Activated CD4-positive, alpha-beta T cell treated with anti-CD3 and anti-CD28 coated beads for 24 hours (primary cell): ENCODE data around the gene KREMEN2.

Experiments used
- DNase-seq, 2 donors: peaks; one replicate each; pipeline ENCODE4 v3.0.0-alpha.2; 2020; ENCODE audit warnings: low read depth in 2 of 2

The KREMEN2 gene

DNA sequence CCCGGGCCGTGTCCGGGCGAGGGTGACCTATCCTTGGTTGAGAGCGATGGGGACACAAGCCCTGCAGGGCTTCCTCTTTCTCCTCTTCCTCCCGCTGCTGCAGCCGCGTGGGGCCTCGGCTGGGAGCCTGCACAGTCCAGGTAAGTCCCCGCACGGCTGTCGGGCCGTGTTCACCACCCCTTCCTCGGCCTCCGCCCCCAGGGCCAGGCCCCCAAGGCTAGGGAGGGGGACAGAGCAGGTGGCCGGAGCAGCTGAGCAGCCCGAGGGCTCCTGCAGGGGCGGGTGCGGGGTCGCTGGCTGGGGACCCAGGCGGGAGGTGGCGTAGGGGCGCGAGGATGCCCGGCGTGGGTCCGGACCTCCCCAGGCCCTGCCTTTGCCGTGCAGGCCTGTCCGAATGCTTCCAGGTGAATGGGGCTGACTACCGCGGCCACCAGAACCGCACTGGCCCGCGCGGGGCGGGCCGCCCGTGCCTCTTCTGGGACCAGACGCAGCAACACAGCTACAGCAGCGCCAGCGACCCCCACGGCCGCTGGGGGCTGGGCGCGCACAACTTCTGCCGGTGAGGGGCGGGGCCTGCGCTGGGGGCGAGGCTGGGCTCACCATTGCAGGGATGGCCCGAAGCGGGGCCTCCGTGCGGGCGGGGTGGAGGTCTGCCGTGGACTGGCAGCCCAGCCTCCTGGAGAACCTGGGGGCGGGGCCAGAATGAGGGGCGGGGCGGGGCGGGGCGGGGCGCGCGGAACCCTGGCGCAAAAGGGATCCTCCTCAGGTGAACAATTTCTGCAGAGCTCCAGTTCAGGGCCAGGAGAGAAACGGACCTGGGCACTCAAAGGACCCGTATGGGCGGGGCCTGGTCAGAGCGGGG lies 631 bp downstream of the KREMEN2 start:
- DNase-seq, result peak in 1 of 2 donors; percentile 57

DNA sequence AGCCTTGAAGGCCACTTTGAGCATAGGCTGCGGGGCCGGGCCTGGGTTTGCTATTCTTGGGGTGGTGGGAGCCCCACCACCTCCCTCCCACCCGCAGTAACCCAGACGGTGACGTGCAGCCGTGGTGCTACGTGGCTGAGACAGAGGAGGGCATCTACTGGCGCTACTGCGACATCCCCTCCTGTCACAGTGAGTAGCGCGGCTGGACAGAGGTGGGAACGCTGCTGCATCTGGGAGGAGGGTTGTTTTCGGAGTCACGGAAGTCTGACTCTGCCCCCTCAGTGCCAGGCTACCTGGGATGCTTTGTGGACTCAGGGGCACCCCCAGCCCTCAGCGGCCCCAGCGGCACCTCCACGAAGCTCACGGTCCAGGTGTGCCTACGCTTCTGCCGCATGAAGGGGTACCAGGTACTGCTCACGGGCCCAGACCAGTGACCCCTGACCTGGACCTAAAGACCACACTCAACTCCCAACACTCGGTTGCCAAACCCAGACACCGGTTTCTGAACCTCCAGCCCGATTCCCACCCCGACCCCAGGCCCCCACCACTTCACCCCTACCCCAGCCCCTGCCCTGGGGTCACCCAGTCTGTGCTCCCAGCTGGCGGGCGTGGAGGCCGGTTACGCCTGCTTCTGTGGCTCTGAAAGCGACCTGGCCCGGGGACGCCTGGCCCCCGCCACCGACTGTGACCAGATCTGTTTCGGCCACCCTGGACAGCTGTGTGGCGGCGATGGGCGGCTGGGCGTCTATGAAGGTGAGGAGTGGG lies 2.1 kb downstream of the KREMEN2 start:
- no peak for DNase-seq

DNA sequence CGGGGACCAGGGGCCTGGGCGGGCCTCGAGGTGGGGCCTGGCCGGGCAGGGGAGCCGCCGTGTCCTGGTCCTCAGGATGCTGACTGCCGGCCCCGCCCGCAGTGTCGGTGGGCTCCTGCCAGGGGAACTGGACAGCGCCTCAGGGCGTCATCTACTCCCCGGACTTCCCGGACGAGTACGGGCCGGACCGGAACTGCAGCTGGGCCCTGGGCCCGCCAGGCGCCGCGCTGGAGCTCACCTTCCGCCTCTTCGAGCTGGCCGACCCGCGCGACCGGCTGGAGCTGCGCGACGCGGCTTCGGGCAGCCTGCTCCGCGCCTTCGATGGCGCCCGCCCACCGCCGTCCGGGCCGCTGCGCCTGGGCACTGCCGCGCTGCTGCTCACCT lies 2.7 kb downstream of the KREMEN2 start:
- no peak for DNase-seq

DNA sequence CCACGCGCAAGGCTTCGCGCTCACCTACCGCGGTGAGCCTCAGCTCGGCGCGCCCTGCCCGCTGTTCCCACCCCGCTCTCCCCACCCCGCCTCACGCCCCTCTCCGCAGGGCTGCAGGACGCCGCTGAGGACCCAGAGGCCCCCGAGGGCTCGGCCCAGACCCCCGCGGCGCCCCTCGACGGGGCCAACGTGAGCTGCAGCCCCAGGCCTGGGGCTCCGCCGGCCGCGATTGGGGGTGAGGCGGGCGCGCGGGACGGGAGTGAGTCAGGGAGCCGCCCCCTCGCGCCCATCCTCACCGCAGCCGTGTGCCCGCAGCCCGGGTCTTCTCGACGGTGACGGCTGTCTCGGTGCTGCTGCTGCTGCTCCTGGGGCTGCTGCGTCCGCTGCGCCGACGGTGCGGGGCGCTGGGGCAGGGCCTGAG lies 3.1 kb downstream of the KREMEN2 start:
- DNase-seq, result no peak

DNA sequence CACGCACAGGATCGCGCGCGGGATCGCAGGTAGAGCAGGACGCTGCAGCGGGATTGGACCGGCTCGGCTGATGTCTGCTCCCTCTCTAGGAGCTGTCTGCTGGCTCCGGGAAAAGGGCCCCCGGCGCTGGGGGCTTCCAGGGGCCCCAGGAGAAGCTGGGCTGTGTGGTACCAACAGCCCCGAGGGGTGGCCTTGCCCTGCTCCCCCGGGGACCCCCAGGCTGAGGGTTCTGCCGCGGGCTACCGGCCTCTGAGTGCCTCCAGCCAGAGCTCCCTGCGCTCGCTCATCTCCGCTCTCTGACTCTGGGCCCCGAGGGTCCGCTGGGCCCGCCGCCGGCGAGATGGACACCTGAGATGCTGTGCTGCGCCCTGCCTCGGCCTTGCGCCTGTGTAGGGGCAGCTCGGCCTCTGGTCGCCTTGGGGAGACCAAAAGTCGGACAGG lies 3.7 kb downstream of the KREMEN2 start:
- no peak for DNase-seq

DNA sequence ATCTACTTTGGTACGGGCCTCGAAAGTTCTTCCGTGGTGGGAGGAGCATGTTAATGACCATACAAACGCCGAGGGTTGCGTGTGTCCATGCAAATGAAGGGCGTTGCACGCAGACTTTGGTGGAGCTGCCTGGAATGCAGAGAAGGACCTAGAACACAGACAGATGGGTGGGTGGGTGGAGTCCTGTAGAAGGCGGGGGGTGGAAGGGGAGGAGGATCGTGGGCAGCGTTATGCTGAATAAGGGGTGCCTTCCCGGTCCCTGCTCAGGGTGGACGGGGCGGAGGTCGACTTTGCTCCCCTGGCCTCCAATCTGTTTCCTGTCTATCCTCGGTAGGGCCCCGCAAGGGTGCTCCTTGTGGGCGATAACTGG lies 4.3 kb downstream of the KREMEN2 start:
- no peak for DNase-seq

DNA sequence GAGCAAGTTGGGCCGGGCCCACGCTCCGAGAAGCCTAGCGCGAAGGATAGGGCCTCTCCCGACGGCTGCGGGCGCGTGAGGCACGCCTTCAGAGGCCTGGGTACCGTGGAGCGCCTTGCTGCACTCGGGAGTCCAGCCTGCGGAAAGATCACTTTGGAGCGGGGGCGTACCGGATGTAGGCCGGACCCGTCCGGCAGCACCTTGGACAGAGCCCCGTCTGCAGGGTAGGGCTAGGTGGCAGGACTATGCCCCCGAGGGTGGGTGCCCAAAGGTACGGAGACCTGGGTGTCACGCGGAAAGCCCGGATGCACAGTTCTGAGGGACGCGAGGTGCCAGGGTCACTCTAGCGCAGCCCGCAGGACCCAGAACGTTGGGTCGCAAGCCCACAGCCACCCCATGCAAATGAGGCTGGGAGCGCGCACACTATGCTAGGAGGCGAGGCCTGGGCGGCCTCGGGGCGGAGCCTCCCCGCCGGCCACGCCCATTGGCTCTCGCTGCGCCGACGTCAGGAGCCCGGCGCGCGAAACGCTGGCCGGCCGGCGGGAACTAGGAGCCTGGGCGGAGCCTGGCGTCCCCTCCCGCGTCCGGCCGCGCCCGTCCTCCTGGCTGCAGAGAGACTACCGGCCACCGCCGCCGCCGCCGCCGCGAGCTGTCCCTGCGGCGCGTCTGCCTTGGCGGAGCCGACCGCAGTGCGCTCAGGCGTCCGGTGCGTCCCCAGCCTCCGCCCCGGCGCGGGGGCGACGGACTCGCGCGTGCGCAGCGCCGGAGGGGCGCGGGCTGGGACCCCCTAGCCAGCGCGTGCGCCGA lies 4.9 kb downstream of the KREMEN2 start, which contains the start of gene PAQR4:
Gene PAQR4, plus strand, starts transcription at position 611 of the 807 bp plus-strand sequence. CDS start 327 bp downstream, outside the sequence.
- peak; percentile 61 to 76 for DNase-seq

DNA sequence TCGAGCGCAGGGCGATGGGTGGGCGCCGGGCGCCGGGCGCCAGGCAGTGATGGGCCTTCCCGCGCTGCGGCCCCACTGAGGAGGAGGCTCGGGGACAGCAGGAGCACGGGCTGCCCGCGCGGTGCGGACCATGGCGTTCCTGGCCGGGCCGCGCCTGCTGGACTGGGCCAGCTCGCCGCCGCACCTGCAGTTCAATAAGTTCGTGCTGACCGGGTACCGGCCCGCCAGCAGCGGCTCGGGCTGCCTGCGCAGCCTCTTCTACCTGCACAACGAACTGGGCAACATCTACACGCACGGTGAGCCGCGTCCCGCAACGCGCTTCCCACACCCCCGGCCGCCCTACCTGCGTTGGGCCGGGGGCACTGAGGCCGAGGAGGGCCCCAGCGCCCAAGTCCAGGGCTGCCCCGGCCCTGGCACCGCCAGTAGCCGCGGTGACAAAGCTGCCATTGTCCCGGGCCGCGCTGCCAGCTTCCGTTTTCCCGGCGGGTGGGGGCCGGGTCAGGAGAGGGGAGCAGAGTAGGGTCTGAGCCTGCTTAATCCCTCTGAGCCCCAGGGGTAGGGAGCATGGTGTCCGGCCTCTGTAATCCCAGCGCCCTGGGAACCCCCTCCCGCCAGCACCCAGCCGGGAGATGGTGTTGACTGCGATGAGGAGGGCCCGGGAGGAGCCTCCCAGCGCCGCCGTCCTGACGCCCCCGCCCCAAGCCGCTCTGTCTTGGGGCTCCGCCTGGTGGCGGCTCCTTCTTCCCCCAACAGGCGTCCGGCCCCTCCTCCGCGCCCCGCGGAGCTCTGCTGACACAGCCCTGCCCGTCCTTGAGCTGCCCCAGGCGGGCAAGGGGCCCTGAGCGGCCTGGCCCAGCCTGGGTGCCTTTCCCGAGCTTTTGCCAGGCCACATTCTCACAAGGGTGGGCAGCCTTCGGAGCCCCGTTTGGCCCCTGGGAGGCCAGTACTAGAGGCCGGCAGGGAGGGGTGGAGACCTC lies 5.8 kb downstream of the KREMEN2 start:
- peak; percentile 55 to 80 for DNase-seq

DNA sequence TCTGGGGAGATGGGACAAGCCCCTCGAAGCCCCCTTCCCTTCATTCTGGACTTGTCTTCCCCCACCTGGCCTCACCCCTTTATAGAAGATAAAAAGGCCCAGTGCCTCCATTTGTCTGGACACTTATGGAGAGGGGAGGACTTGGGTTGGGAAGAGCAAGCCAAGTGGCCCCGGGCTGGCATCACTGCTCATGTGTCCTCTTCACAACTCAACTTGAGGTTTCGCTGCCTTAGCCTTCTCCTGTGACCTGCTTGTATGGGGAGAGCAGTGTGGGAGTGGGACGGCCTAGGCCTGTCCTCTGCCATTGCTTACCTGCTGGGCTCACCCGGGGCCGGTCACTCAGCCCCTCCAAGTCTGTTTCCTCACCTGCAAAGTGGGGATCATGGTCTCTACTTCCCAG lies 6.5 kb downstream of the KREMEN2 start:
- DNase-seq, result no peak

DNA sequence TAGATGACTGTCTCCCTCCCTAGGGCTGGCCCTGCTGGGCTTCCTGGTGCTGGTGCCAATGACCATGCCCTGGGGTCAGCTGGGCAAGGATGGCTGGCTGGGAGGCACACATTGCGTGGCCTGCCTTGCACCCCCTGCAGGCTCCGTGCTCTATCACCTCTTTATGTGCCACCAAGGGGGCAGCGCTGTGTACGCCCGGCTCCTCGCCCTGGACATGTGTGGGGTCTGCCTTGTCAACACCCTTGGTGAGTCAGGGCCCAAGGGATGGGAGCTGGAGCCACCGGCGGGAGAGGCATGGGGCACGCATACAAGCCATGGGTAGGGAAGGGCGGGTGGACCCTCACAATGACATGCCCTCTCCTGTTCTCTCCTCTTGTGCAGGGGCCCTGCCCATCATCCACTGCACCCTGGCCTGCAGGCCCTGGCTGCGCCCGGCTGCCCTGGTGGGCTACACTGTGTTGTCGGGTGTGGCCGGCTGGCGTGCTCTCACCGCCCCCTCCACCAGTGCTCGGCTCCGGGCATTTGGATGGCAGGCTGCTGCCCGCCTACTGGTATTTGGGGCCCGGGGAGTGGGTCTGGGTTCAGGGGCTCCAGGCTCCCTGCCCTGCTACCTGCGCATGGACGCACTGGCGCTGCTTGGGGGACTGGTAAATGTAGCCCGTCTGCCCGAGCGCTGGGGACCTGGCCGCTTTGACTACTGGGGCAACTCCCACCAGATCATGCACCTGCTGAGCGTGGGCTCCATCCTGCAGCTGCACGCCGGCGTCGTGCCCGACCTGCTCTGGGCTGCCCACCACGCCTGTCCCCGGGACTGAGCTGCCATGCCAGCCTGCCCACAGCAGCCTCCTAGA lies 7.3 kb downstream of the KREMEN2 start:
- DNase-seq, result no peak

DNA sequence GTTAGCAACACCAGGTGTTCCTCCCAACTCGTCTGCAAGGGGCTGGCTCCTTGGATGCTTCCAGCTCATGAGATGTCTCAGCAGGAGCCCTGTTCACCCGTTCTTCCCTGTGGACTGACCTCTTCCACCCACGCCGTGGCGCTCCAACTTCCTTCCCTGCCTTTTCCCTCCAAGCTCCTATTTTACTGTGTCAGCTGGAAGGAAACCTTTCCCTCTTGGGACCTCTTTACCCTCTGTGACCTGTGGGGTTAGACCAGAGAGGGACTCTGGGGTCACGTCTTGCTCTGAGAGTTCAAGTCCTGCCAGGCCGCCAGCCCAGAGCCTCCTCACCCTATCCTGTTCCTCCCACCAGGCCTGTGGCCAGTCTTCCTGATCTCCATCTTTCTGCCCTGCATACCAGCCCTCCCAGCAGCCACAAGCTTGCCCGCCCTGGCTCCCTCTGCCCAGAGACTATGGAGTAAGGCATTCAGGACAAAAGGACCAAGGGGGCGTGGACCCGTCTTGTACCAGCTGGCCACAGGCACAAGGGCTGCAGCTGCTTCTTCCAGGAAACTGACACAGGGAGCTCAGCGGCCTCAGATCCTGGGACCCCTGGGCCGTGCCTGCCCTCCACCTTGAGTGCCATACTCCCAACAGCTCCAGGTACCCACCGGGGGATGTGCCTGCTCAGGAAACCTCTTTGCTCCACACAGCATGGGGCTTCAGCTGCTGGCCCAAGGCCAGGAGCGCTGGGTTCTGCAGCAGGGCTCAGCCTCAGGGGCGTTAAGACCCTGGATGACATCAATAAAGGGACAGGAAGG lies 8.1 kb downstream of the KREMEN2 start:
- no peak for DNase-seq

DNA sequence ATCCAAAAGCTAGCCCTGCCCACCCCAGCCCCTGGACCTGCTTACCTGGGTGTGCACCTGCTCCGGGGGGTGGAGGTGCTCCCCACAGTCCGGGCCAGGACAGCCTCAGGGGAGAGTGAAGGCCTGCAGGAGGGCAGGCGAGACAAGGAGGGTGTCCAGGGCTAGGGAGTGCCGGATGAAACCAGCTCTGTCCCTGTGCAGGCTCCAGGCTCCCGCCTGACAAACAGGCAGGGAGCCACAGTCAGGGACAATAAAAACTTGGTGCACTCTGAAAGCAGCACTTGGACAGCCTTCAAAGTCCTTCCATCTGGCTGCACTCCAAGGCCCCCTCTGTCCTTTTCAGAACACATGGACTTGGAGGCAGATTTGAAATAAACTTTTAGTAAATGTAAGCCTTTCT lies 9.0 kb downstream of the KREMEN2 start:
- no peak for DNase-seq

DNA sequence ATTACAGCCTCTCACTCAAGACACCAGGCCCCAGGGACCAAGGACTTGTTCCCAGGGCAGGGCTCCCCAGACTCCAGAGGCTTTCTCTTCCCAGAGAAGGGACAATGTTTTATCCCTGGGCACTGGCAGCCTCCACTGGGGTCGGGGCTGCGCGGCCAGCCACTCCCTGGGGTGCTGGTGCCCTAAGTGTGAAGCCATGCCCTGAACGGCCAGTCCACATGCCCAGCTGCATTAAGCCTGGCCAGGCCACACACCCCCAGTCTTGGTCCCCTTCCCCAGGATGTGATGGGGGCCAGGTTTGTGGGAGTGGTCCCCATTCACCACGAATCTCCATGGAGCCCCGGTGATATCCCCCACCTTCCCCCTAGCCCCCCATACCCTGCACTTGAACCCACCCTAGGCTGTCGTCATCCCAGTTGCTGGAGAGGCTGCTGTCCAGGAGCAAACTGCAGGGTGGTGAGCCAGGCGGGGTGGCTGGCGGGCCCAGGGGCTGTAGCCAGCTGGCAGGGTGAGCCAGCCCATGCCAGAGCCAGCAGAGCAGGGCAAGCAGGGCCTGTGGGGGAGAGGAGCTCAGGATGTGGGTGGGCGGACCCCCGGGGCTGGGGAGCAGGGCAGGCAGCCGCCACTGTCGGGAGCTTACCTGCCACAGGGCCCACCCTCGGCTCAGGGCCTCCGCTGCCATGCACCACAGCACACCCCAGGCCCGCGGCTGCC lies 9.7 kb downstream of the KREMEN2 start:
- no peak for DNase-seq

DNA sequence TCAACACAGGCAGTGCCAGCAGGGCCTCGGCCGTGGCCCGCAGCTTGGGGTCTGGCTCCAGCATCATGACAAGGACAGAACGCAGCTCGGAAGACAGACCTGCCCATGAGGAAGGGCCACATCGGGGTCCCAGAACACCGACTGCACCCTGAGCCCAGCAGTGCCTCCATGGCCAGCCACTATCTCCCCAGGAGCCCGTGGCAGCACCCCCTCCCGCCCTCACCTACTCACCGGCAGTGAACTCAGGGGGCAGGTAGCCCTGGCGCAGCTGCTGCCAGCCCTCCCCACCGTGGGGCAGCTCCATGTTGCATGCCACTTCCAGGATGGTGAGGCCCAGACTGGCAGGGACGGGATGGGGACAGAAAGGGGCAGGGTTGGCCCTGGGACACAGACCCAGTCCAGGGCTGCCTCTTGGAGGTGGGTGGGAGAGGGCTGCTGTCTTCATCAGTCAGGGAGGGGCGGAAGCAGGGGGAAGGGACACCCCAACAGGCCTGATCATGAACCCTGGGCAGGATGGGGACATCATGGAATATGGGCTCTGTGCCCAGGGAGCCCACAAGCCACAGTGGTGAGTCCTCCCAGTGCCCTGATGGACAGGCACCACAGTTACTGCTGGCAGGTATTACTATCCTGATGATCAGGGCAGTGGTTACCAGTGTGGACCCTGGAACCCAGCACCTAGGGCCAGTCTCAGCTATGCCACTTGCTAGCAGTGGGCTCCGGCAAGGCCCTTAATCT lies 10.4 kb downstream of the KREMEN2 start:
- no peak for DNase-seq

DNA sequence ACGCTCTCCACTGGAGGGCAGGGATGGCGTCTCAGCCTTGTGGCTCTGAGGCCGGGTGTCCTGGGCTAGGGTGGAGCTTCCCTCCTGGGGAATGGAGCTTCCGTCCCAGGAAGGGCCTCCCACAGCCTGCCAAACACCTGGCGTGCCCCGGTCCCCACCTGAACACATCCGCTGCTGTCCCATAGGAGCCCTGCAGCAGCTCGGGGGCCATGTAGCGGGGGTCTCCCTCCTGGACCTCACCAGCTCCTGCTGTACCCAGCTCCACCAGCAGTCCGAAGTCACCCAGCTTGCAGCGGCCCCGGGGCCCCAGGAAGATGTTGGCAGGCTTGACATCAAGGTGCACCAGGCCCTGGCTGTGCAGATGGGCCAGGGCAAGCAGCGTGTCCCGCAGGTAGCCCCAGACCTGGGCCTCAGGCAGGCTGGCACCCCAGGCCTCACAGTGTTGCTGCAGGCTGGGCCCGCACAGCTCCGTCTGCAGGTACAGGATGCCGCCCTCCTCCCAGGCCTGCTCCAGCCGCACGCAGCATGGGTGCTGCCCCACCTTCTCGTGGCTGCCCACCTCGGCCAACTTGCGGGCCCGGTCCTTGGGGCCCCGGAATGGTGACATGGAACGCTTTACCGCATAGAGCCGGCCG lies 11.2 kb downstream of the KREMEN2 start:
- DNase-seq, result no peak

DNA sequence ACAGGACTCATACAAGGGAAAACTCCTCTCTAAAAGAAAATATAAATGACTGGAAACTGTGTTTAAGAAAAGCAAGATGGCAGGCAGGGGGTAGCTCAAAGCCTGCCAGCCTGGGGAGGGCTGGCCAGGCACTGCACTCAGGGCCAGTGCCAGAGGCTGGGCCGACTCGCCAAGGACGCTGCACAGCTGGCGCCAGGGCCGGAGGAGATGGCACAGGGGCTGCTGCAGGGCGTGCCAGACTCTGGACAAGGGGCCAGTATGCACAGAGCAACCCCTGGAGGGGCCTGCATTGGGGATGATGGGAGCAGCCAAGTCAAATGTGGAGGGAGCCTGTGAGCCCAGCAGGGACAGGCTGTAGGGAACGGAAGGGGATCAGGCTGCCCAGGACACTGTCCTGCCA lies 12.1 kb downstream of the KREMEN2 start:
- DNase-seq, result no peak

DNA sequence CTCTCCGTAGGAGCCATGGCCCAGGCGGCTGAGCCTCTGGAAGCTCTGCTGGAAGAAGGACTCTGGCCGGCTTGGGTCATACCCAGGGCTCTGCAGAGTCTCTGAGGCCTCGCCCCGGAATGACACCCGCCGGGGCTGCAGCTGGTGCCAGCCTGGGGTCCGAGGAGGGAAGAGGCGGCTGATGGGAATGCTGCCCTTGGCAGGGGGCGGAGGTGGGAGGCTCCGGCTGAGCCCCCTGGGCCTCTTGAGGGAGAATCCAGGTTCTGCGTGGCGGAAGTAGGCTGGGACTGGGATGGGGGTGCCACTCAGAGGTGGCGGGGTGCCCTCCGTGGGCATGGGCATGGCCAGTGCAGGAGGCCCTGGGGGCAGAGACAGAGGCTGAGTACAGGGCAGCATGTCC lies 12.6 kb downstream of the KREMEN2 start:
- no peak for DNase-seq
